NB4 (cell line): ENCODE data around the gene CCM2.

Source experiments
- DNase-seq: peaks from one replicate; pipeline ENCODE4 v3.0.0; 2010; ENCODE audit warnings: low read depth
- H3K4me3 ChIP-seq: one replicate; pipeline ENCODE4 v1.5.1; 2011; ENCODE audit warnings: mild to moderate bottlenecking, low read depth, low read length, moderate library complexity
- CTCF ChIP-seq: IDR thresholded peaks from one replicate; pipeline ENCODE4 v1.5.1; 2012; ENCODE audit warnings: low read depth, low read length
- MAX ChIP-seq: IDR thresholded peaks from 2 replicates; pipeline ENCODE4 v1.6.1; 2011; ENCODE audit warnings: low read depth, low read length
- MYC ChIP-seq: IDR thresholded peaks from 2 replicates; pipeline ENCODE4 v1.6.1; 2011; ENCODE audit warnings: low read depth, low read length
- POLR2A ChIP-seq: IDR thresholded peaks from 2 replicates; pipeline ENCODE4 v1.6.1; 2011; ENCODE audit warnings: mild to moderate bottlenecking; ENCODE audit not compliant: insufficient read length; ENCODE audit errors: extremely low read depth

The CCM2 gene

GRCh38 chr7:45066409-45066808 lies 66.4 kb downstream of the CCM2 start:
- no peak for TF ChIP-seq MYC
- TF ChIP-seq CTCF = no peak
- TF ChIP-seq POLR2A = no peak
- TF ChIP-seq MAX = no peak
- no peak overlapping the region for H3K4me3 ChIP-seq
- no peak for DNase-seq

- H3K4me3 ChIP-seq = no peak overlapping the region
- TF ChIP-seq POLR2A (no peak), MYC (no peak), CTCF (no peak), MAX (no peak)
- no peak for DNase-seq
Measured at GRCh38 chr7:45067582-45067981, 67.6 kb downstream of the CCM2 start.

- TF ChIP-seq MAX (no peak), POLR2A (no peak), MYC (no peak), CTCF (no peak)
- no peak for DNase-seq
- no peak overlapping the region for H3K4me3 ChIP-seq
Measured at GRCh38 chr7:45068236-45069023, 68.4 kb downstream of the CCM2 start.

DNA sequence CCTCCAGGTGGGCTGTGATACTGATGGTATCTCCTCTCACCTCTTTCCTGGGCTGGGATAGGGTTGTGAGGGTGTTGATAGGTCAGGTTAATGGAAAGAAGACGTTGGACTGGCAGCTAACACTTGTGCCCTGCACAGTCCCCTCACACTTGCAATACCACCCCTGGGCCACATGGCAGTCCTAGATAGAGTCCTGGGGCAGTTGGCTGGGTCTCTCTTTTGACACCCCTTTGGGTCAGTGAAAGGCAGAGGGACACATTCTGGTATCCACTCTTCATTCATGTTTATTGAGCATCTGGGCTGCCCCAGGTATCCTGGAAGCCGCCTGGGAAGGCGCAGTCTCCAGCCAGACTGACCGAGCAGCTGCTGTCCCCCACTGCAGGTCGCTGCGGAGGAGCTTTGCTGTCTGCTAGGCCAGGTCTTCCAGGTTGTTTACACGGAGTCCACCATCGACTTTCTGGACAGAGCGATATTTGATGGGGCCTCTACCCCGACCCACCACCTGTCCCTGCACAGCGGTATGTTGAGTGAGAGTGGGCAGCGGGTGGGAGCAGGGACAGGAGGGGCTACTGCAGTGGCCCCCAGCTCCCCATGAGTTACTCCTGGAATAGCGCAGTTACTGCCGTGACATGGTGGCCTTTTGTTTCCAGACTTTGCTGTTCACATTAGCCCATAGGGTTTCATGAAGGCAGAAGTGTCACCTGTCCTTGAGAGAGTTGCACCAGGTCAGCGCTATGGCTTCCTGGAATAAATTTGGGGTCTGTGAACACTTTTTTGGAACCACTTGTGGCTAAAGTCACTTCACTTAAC lies 69.6 kb downstream of the CCM2 start:
- H3K4me3 ChIP-seq = no peak overlapping the region
- TF ChIP-seq POLR2A (no peak), MYC (no peak), MAX (no peak), CTCF (no peak)
- no peak for DNase-seq

DNA sequence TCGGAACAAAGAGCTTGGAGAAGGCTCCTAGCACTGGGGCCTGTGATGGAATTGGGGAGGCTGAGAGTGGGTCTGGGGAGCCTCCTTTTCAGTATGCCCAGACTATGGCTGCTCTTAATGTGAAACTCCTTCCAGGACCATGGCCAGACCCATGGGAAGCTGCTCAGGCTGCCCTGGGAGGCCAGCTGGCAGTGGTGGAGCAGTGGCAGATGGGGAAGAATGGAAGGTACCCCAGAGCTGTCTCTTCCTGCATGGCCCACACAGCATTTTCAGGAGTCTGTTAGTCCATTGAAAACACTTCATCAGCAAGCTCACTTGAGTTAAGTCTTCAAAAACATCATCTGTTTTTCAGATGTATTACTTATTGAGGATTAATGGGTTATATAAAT lies 70.2 kb downstream of the CCM2 start:
- DNase-seq = no peak
- no peak for TF ChIP-seq CTCF
- no peak for TF ChIP-seq MYC
- no peak for TF ChIP-seq MAX
- no peak for TF ChIP-seq POLR2A
- H3K4me3 ChIP-seq = no peak overlapping the region
